Thoracic aorta (tissue), 2 donors: Measurements from ENCODE around the gene ATP7B. TPM values are rescaled to one million over a fixed set of nuclear protein-coding genes. Genes with fewer than 3 reads are reported as not detected.

ENCODE experiments used
- ATAC-seq: fragments of 150-250 bp; one replicate; pipeline ENCODE4 v1.8.0; 2017; ENCODE audit warnings: low read depth; ENCODE audit not compliant: insufficient number of reproducible peaks, low FRiP score
- DNase-seq: peaks from one replicate; pipeline ENCODE4 v3.0.0-alpha.2; 2020; ENCODE audit warnings: low spot score
- H3K27ac ChIP-seq, 2 donors: fragments of 200-600 bp; sonication (generic); 1 replicate in 1 of 2; 2 replicates in 1 of 2; pipeline ENCODE4 v1.5.1; 2016; ENCODE audit warnings: mild to moderate bottlenecking in 2 of 2, moderate library complexity in 2 of 2
- H3K27me3 ChIP-seq: fragments of 200-600 bp; sonication (generic); replicated peaks from 2 replicates; pipeline ENCODE4 v1.6.0; 2016; ENCODE audit warnings: mild to moderate bottlenecking; ENCODE audit not compliant: insufficient read depth
- H3K36me3 ChIP-seq: fragments of 200-600 bp; sonication (generic); one replicate; pipeline ENCODE4 v1.5.1; 2016
- H3K4me1 ChIP-seq, 2 donors: fragments of 200-600 bp; sonication (generic); 1 replicate in 1 of 2; 2 replicates in 1 of 2; pipeline versions ENCODE4 v1.5.1 to v1.6.0; 2016; ENCODE audit warnings: low read depth in 2 of 2, mild to moderate bottlenecking in 1 of 2; ENCODE audit not compliant: control insufficient read depth in 1 of 2
- H3K4me3 ChIP-seq: fragments of 200-600 bp; sonication (generic); 2 replicates; pipeline ENCODE4 v1.5.1; 2016; ENCODE audit warnings: mild to moderate bottlenecking
- H3K9me3 ChIP-seq: fragments of 200-600 bp; sonication (generic); 2 replicates; pipeline ENCODE4 v1.5.1; 2016
- total RNA-seq, 2 donors: library from RNA; depleted of rRNA; stranded (reverse); fragments of >200 nt; gene quantifications; one replicate each; pipeline versions ENCODE4 v1.1.0 to v1.2.3, GENCODE V29; 2016
- TF ChIP-seq, protein P1 (sequence below): fragments of 200-600 bp; sonication (generic); IDR thresholded peaks from one replicate; pipeline ENCODE4 v1.5.1; 2019; ENCODE audit warnings: antibody characterized with exemption

The ATP7B gene
- total RNA-seq, 2 donors from 2014 or later: 6.8 to 7.1 TPM

GRCh38 chr13:51919531-51919930 is 91.7 kb downstream of the ATP7B start:
- Histone ChIP-seq H3K36me3 (no peaks in the 10 kb centered on the region), H3K4me1 (no peaks in the 10 kb centered on the region), H3K4me3 (no peak overlapping the region), H3K27me3 (no peaks in the 10 kb centered on the region), H3K27ac (no peak overlapping the region), H3K9me3 (no peaks in the 10 kb centered on the region)
- ATAC-seq: no peak
- DNase-seq: no peak
- TF ChIP-seq, protein P1, sequence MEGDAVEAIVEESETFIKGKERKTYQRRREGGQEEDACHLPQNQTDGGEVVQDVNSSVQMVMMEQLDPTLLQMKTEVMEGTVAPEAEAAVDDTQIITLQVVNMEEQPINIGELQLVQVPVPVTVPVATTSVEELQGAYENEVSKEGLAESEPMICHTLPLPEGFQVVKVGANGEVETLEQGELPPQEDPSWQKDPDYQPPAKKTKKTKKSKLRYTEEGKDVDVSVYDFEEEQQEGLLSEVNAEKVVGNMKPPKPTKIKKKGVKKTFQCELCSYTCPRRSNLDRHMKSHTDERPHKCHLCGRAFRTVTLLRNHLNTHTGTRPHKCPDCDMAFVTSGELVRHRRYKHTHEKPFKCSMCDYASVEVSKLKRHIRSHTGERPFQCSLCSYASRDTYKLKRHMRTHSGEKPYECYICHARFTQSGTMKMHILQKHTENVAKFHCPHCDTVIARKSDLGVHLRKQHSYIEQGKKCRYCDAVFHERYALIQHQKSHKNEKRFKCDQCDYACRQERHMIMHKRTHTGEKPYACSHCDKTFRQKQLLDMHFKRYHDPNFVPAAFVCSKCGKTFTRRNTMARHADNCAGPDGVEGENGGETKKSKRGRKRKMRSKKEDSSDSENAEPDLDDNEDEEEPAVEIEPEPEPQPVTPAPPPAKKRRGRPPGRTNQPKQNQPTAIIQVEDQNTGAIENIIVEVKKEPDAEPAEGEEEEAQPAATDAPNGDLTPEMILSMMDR: no peak

DNA sequence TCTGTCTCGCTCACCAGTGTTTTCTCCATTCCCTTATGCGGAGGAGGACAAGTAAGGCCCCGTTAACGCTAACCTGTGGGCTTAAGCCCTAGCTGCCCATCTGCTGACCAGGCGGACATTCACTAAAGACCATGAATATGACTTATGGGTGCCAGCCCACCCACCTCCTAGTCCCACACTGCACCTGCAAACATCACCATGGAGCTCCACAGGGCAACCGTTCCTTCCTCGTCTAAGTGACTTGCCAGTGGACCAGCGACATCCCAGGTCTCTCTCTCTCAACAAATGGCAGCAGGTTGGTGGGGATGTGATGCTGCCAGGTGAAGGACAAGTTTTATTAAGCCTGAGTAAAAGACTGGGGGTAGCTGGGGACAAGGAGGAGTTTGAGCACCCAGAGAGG is 94.3 kb downstream of the ATP7B start:
- Histone ChIP-seq H3K4me3 (no peak overlapping the region), H3K27ac (no peak overlapping the region), H3K36me3 (no peaks in the 10 kb centered on the region), H3K9me3 (no peaks in the 10 kb centered on the region), H3K4me1 (no peaks in the 10 kb centered on the region), H3K27me3 (no peaks in the 10 kb centered on the region)
- DNase-seq (no peak), ATAC-seq (no peak)
- TF ChIP-seq, protein P1: no peak

GRCh38 chr13:51916051-51916818 is 95.0 kb downstream of the ATP7B start:
- no peak for DNase-seq
- Histone ChIP-seq H3K36me3 (no peaks in the 10 kb centered on the region), H3K27ac (no peak overlapping the region), H3K27me3 (no peaks in the 10 kb centered on the region), H3K4me1 (no peaks in the 10 kb centered on the region), H3K4me3 (no peak overlapping the region), H3K9me3 (no peaks in the 10 kb centered on the region)
- TF ChIP-seq, protein P1: no peak
- no peak for ATAC-seq

DNA sequence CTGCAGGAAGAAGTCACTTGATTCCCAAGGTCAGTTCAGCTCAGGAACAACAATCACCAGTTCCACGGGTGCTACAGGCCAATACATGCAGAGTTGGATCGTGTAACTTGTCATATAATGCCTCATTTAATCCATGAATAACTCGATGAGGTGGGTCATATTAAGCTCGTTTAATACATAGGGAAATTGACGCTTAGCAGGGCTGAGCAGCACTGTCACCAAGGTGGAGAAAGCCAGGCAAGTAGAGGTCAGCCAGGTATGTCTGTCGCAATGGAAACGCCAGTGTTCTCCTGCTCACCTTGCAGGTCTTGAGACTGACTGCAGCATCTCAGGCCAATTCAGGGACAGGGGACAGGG is 97.1 kb downstream of the ATP7B start:
- DNase-seq: no peak
- no peaks in the 10 kb centered on the region for H3K9me3 ChIP-seq
- H3K36me3 ChIP-seq: no peaks in the 10 kb centered on the region
- H3K4me3 ChIP-seq: no peak overlapping the region
- no peak for ATAC-seq
- TF ChIP-seq, protein P1: no peak
- no peak overlapping the region for H3K27ac ChIP-seq
- H3K4me1 ChIP-seq: no peaks in the 10 kb centered on the region
- H3K27me3 ChIP-seq: no peaks in the 10 kb centered on the region

DNA sequence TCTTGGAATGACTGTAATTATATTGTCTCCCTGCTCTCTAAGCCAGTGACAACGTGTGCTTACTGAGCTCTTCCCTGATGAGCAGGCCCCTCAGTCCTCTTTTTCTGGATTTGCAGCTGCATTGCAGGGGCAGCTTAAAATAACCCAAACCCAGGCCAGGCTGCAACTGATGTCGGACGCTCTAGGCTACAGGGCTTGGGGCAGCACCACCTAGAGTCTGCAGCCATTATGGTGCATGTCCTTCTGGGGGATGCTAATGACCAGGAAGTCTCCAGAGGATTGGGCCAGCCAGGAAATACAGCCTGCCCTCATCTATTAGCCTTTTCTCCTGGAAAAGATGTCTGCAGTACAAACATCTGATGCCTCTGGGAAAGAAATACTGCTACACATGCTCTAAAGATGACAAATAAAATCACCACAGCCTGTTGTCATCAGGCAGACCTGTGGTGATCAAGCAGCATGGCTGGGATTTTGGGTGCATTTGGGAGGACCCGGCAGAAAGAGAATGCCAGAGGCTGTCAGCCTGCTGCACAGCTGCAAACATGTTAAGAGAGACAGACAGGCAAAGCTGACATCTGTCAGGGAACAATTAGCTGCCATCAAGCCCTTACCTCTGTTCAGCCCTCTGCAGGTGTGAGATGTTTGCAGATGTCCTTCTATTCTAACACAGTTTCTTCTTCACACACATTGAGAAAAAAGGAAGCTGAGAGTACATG is 97.7 kb downstream of the ATP7B start:
- TF ChIP-seq, protein P1: no peak
- ATAC-seq: no peak
- no peaks in the 10 kb centered on the region for H3K27me3 ChIP-seq

More for the DNA sequence above, 97.7 kb downstream of the ATP7B start:
- Histone ChIP-seq H3K27ac (no peak overlapping the region), H3K4me3 (no peak overlapping the region), H3K4me1 (no peaks in the 10 kb centered on the region), H3K36me3 (no peaks in the 10 kb centered on the region), H3K9me3 (no peaks in the 10 kb centered on the region)
- DNase-seq: no peak
